K562 (cell line): ENCODE results near the gene FLRT1. TPM values are rescaled to one million over a fixed set of nuclear protein-coding genes. Genes with fewer than 3 reads are reported as not detected.

Experiments used
- POLR3G ChIP-seq: IDR thresholded peaks from 2 replicates; pipeline ENCODE4 v1.6.1; 2011; ENCODE audit not compliant: insufficient read length, insufficient replicate concordance; ENCODE audit errors: extremely low read depth
- PTBP1 ChIP-seq: fragments of 200-400 bp; formaldehyde crosslinking; IDR thresholded peaks from 2 replicates; pipeline ENCODE4 v1.6.1; 2017; ENCODE audit warnings: low read depth, low read length
- SIRT6 ChIP-seq: IDR thresholded peaks from one replicate; pipeline ENCODE4 v1.6.1; 2012; ENCODE audit warnings: low read depth, mild to moderate bottlenecking, control low read depth, inconsistent platforms, low read length, moderate library complexity
- SRSF9 ChIP-seq: fragments of 200-400 bp; formaldehyde crosslinking; IDR thresholded peaks from 2 replicates; pipeline ENCODE4 v1.6.1; 2017; ENCODE audit warnings: low read depth, low read length, borderline replicate concordance
- TSHZ1 ChIP-seq: fragments of 250-450 bp; sonication (Bioruptor Pico); IDR thresholded peaks from 2 replicates; pipeline ENCODE4 v1.4.0; 2020; ENCODE audit warnings: mild to moderate bottlenecking, moderate library complexity
- ZNF398 ChIP-seq: fragments of 250-450 bp; sonication (Bioruptor Pico); IDR thresholded peaks from 2 replicates; pipeline ENCODE4 v1.8.0; 2021; ENCODE audit warnings: moderate library complexity, mild to moderate bottlenecking, inconsistent platforms
- ZNF695 ChIP-seq: fragments of 450-650 bp; formaldehyde crosslinking; IDR thresholded peaks from 2 replicates; pipeline ENCODE4 v1.4.0; 2020; ENCODE audit warnings: mild to moderate bottlenecking, moderate library complexity
- ZNF717 ChIP-seq: fragments of 250-450 bp; sonication (Bioruptor Pico); IDR thresholded peaks from 2 replicates; pipeline ENCODE4 v1.5.0; 2021
- polyA plus RNA-seq, 8 experiments: library from polyadenylated mRNA; depleted of rRNA in 4 of 8; stranded (reverse) in 5 of 8; unstranded in 3 of 8; fragments of >200 nt; fragmentation: Nextera tagmentation in 2 of 8; fragmentation: Illumina TruSeq in 1 of 8; extraction: Ambion mirVana in 2 of 8; extraction: Trizol in 1 of 8; gene quantifications; 2 replicates each; pipeline versions ENCODE4 v1.2.1 to v1.2.3, GENCODE V29; 2011 to 2014; ENCODE audit warnings: inconsistent platforms in 1 of 8, missing spikeins in 1 of 8
- total RNA-seq, 7 experiments: library from RNA; depleted of rRNA in 6 of 7; stranded (reverse); fragments of >200 nt in 6 of 7; fragmentation: Illumina TruSeq in 2 of 7; extraction: Trizol in 2 of 7; gene quantifications; 2 replicates each; pipeline versions ENCODE4 v1.2.1 to v1.2.3, GENCODE V29; 2011 to 2021; ENCODE audit warnings: low replicate concordance in 1 of 7
- TF ChIP-seq, protein P1 (sequence below): IDR thresholded peaks from 3 replicates; pipeline ENCODE4 v1.6.1; 2011; ENCODE audit warnings: borderline replicate concordance, mild to moderate bottlenecking, moderate library complexity; ENCODE audit not compliant: insufficient read length; ENCODE audit errors: extremely low read depth
- TF ChIP-seq, protein P2 (sequence below): fragments of 450-650 bp; IDR thresholded peaks from 2 replicates; pipeline ENCODE4 v1.6.1; 2016; ENCODE audit warnings: borderline replicate concordance
- TF ChIP-seq, protein P3 (sequence below), 3 experiments: fragments of 200-800 bp in 1 of 3; sonication (Bioruptor generic) in 1 of 3; sonication (generic) in 1 of 3; formaldehyde crosslinking in 1 of 3; IDR thresholded peaks; 2 replicates each; pipeline versions ENCODE4 v1.6.1 to v1.8.0; 2016 to 2022; ENCODE audit warnings: mild to moderate bottlenecking in 2 of 3, missing compliant biosample characterization in 2 of 3, missing genetic modification characterization in 2 of 3, missing genetic modification reagents in 1 of 3

FLRT1 gene
- total and polyA plus RNA-seq, 9 of the 15 experiments (the other 6 are each of a cell fraction or from before 2014, with no cell fraction given): not detected

- no peak for TF ChIP-seq SRSF9
- TF ChIP-seq POLR3G: no peak
- no peak for TF ChIP-seq ZNF695 (CRISPR knock-in tag)
- no peak for TF ChIP-seq TSHZ1 (CRISPR knock-in tag)
- TF ChIP-seq, protein P1, sequence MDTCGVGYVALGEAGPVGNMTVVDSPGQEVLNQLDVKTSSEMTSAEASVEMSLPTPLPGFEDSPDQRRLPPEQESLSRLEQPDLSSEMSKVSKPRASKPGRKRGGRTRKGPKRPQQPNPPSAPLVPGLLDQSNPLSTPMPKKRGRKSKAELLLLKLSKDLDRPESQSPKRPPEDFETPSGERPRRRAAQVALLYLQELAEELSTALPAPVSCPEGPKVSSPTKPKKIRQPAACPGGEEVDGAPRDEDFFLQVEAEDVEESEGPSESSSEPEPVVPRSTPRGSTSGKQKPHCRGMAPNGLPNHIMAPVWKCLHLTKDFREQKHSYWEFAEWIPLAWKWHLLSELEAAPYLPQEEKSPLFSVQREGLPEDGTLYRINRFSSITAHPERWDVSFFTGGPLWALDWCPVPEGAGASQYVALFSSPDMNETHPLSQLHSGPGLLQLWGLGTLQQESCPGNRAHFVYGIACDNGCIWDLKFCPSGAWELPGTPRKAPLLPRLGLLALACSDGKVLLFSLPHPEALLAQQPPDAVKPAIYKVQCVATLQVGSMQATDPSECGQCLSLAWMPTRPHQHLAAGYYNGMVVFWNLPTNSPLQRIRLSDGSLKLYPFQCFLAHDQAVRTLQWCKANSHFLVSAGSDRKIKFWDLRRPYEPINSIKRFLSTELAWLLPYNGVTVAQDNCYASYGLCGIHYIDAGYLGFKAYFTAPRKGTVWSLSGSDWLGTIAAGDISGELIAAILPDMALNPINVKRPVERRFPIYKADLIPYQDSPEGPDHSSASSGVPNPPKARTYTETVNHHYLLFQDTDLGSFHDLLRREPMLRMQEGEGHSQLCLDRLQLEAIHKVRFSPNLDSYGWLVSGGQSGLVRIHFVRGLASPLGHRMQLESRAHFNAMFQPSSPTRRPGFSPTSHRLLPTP: no peak
- TF ChIP-seq ZNF717 (CRISPR knock-in tag): no peak
- TF ChIP-seq, protein P2, sequence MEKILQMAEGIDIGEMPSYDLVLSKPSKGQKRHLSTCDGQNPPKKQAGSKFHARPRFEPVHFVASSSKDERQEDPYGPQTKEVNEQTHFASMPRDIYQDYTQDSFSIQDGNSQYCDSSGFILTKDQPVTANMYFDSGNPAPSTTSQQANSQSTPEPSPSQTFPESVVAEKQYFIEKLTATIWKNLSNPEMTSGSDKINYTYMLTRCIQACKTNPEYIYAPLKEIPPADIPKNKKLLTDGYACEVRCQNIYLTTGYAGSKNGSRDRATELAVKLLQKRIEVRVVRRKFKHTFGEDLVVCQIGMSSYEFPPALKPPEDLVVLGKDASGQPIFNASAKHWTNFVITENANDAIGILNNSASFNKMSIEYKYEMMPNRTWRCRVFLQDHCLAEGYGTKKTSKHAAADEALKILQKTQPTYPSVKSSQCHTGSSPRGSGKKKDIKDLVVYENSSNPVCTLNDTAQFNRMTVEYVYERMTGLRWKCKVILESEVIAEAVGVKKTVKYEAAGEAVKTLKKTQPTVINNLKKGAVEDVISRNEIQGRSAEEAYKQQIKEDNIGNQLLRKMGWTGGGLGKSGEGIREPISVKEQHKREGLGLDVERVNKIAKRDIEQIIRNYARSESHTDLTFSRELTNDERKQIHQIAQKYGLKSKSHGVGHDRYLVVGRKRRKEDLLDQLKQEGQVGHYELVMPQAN: peak; percentile 83; the same call in 1 of the 2 replicates
- TF ChIP-seq PTBP1: no peak
- TF ChIP-seq, protein P3, sequence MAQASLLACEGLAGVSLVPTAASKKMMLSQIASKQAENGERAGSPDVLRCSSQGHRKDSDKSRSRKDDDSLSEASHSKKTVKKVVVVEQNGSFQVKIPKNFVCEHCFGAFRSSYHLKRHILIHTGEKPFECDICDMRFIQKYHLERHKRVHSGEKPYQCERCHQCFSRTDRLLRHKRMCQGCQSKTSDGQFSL (CRISPR knock-in tag; IDR thresholded peaks at IDR 0.05): no peak
- TF ChIP-seq, protein P3 (tag; IDR thresholded peaks at IDR 0.05): no peak
- no peak for TF ChIP-seq SIRT6
- TF ChIP-seq ZNF398 (CRISPR knock-in tag): no peak
Observed at GRCh38 chr11:63986156-63986931, 49.4 kb upstream of the FLRT1 start, which contains the start of gene OTUB1 (continued).
